Stimulated activated CD8-positive, alpha-beta memory T cell treated with anti-CD3 and anti-CD28 coated beads, Interleukin-12 subunit alpha, Interleukin-12 subunit beta, amount 100 ng/mL, for 24 hours (primary cell): ENCODE data around the gene FMO3.

ENCODE experiments used
- DNase-seq: peaks from one replicate; pipeline ENCODE4 v3.0.0-alpha.2; 2020; ENCODE audit errors: extremely low read depth

The FMO3 gene

DNA sequence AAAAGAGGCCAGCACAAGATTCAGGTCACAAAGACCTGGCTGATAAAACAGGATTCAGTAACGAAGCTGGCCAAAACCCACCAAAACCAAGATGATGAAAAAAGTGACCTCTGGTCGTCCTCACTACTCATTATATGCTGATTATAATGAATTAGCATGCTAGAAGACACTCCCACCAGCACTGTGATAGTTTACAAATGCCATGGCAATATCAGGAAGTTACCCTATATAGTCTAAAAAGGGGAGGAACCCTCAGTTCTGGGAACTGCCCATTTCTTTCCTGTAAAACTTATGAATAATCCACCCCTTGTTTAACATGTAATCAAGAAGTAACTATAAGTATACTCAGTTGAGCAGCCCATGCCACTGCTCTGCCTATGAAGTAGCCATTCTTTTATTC, 68.4 kb downstream of the FMO3 start:
- DNase-seq, result no peak

GRCh38 chr1:171160211-171160610, 69.5 kb downstream of the FMO3 start:
- no peak for DNase-seq

- DNase-seq, result no peak
Observed at GRCh38 chr1:171160639-171161354, 70.1 kb downstream of the FMO3 start.

DNA sequence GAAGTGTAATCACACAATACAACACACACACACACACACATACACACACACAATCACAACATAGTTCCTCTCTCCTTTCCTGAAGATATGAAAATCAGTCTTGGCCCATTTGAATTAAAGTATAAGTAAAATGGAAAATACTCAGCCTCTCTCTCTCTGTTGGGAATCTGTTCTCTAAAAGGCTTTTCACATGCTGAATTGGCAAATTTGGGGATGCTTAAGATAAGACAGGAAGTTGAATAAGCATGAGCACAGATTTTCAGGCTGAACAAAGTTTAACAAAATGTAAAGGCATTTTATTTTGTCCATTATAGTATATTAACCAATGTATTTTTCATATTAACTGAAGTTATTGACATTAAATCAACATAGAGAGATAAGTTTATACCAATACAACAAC, 70.7 kb downstream of the FMO3 start:
- no peak for DNase-seq

- DNase-seq, result no peak
Observed at GRCh38 chr1:171166361-171166760, 75.7 kb downstream of the FMO3 start.
